ENCODE measurements around the gene CCDC43.

DNA sequence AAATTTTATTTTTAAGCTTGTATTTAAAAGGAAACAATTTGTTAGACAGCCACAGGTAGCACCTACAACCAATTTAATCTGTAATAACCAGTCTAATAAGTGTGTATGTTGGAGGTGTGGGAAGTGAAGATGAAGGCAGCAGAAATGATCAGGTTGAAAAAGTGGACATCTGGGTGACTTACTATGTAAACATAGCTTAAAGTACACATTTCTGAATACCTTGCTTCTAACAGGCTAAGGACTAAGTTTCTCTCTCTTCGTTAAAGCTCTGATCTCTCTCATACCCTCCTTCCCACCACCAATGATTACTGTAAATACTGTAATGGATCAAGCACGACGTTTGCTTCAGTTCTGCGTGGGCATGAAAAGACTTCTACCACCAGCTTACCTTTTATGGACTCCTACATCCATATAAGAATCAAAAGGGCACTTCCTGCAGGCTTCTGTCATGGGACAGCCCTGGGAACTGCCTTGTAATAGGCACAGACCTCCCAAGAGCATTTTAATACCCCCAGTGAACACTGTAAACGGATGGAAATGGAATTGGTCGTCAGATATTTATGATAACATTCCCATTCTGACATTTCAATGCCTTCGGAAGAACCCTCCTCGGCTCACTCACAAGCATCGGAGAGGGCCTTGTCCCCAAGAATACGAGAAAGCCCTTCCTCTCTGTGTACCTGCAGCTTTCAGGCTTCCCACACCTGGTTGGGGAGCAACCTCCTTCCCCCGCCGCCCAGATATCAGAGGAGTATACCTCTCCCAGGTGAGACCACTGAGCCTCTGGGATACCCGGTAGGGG is 700 bp downstream of the CCDC43 start:
- no peak for TF ChIP-seq POLR2A (IDR thresholded peaks at IDR 0.05)
- TF ChIP-seq, protein P1, sequence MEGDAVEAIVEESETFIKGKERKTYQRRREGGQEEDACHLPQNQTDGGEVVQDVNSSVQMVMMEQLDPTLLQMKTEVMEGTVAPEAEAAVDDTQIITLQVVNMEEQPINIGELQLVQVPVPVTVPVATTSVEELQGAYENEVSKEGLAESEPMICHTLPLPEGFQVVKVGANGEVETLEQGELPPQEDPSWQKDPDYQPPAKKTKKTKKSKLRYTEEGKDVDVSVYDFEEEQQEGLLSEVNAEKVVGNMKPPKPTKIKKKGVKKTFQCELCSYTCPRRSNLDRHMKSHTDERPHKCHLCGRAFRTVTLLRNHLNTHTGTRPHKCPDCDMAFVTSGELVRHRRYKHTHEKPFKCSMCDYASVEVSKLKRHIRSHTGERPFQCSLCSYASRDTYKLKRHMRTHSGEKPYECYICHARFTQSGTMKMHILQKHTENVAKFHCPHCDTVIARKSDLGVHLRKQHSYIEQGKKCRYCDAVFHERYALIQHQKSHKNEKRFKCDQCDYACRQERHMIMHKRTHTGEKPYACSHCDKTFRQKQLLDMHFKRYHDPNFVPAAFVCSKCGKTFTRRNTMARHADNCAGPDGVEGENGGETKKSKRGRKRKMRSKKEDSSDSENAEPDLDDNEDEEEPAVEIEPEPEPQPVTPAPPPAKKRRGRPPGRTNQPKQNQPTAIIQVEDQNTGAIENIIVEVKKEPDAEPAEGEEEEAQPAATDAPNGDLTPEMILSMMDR (IDR thresholded peaks at IDR 0.05) = no peak

Data from heart left ventricle (tissue), 13 donors.